GM18858 (cell line): ENCODE data around the gene NREP.

Source experiments
- ATAC-seq: cut with Tn5 transposase; IDR thresholded peaks from one replicate; pipeline ENCODE4 v1.9.1; 2021; ENCODE audit not compliant: unreplicated experiment

Gene NREP

GRCh38 chr5:111756581-111757354 lies at the start of gene NREP:
Gene NREP, minus strand, starts transcription at chr5:111757194. Its CDS starts 1,422 bp downstream, at chr5:111755772.
- ATAC-seq: peak; percentile 3

GRCh38 chr5:111806753-111807152 lies 49.8 kb upstream of the NREP start:
- no peak for ATAC-seq

- ATAC-seq: no peak
Observed at GRCh38 chr5:111806156-111806555, 49.2 kb upstream of the NREP start.

GRCh38 chr5:111805071-111805470 lies 48.1 kb upstream of the NREP start:
- ATAC-seq: no peak

GRCh38 chr5:111800351-111800750 lies 43.4 kb upstream of the NREP start:
- no peak for ATAC-seq

GRCh38 chr5:111795142-111795541 lies 38.1 kb upstream of the NREP start:
- ATAC-seq: no peak

GRCh38 chr5:111792471-111793058 lies 35.6 kb upstream of the NREP start:
- ATAC-seq: no peak

GRCh38 chr5:111790295-111790694 lies 33.3 kb upstream of the NREP start:
- no peak for ATAC-seq

GRCh38 chr5:111787006-111787405 lies 30.0 kb upstream of the NREP start:
- ATAC-seq: no peak

- ATAC-seq: no peak
Observed at GRCh38 chr5:111784491-111785181, 27.6 kb upstream of the NREP start.

GRCh38 chr5:111783537-111783936 lies 26.5 kb upstream of the NREP start:
- ATAC-seq: no peak

GRCh38 chr5:111782216-111782615 lies 25.2 kb upstream of the NREP start:
- ATAC-seq: no peak

GRCh38 chr5:111781200-111781599 lies 24.2 kb upstream of the NREP start:
- no peak for ATAC-seq

GRCh38 chr5:111779922-111780292 lies 22.9 kb upstream of the NREP start:
- ATAC-seq: no peak

- no peak for ATAC-seq
Observed at GRCh38 chr5:111779260-111779921, 22.4 kb upstream of the NREP start.

GRCh38 chr5:111776913-111777781 lies 20.2 kb upstream of the NREP start:
- no peak for ATAC-seq

GRCh38 chr5:111775224-111775623 lies 18.2 kb upstream of the NREP start:
- no peak for ATAC-seq

- ATAC-seq: no peak
Observed at GRCh38 chr5:111774525-111774924, 17.5 kb upstream of the NREP start.

GRCh38 chr5:111772456-111773122 lies 15.6 kb upstream of the NREP start:
- ATAC-seq: no peak

GRCh38 chr5:111769541-111769940 lies 12.5 kb upstream of the NREP start:
- ATAC-seq: no peak
